Measurements from ENCODE around the gene SHD.
"Not testable (repeated sequence)": the region's sequence is repeated elsewhere in the genome, so short reads cannot be mapped to it uniquely, and the experiment has no call there.

DNA sequence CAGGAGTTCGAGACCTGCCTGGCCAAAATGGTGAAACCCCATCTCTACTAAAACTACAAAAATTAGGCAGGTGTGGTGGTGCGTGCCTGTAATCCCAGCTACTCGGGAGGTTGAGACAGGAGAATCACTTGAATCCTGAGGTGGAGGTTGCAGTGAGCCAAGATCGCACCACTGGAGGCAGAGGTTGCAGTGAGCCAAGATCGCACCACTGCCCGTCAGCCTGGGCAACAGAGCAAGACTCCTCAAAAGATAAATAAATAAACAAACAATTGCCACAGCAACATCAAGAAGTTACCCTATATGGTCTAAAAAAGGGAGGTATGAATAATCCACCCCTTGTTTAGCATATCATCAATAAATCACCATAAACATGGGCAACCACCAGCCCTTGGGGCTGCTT is 33.1 kb upstream of the SHD start:
- not testable (repeated sequence) for TF ChIP-seq EZH2 (IDR thresholded peaks at IDR 0.05; ENCODE audit: insufficient read depth, low read length)
- TF ChIP-seq, protein P1, sequence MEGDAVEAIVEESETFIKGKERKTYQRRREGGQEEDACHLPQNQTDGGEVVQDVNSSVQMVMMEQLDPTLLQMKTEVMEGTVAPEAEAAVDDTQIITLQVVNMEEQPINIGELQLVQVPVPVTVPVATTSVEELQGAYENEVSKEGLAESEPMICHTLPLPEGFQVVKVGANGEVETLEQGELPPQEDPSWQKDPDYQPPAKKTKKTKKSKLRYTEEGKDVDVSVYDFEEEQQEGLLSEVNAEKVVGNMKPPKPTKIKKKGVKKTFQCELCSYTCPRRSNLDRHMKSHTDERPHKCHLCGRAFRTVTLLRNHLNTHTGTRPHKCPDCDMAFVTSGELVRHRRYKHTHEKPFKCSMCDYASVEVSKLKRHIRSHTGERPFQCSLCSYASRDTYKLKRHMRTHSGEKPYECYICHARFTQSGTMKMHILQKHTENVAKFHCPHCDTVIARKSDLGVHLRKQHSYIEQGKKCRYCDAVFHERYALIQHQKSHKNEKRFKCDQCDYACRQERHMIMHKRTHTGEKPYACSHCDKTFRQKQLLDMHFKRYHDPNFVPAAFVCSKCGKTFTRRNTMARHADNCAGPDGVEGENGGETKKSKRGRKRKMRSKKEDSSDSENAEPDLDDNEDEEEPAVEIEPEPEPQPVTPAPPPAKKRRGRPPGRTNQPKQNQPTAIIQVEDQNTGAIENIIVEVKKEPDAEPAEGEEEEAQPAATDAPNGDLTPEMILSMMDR (IDR thresholded peaks at IDR 0.05; ENCODE audit: insufficient read depth, low read depth, low read length): not testable (repeated sequence)
